ENCODE results near the gene CYBA.

DNA sequence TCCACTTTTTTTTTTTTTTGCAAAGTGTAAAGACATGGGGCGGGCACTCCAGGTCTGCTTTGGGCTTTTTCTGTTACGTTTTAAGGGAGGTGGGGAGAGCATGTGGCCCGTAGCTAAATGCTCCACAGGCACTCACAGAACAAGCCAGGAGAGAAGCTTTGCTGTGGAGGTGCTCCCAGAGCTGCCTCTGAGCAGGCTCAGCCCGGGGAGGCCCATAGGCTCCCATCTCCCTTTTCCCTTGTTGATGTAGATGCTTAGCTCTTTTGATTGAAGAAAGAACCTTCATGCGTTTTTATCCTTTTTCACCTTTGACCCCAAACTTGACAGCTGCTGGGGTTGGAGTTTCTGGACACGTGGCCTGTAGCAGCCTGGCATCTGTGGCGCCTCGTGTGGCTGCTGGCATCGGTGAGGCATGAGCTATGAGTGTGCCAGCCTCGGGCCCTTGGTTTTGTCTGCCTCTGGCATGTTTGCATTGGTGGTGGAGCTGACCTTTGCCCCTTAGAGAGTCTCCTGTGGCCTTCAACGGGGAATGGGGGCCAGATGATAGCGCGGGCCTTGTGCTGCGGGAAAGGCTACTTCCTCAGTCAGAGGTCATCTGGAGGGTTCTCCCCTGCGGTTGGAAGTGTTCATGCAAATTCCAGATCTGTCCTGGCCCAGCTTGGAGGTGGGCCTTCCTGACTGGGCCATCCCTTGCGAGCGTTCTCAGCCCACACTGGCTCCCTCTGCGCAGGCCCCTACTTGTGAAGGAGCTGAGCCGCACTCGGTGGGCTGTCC is 32.5 kb downstream of the CYBA start:
- TF ChIP-seq, protein P1, sequence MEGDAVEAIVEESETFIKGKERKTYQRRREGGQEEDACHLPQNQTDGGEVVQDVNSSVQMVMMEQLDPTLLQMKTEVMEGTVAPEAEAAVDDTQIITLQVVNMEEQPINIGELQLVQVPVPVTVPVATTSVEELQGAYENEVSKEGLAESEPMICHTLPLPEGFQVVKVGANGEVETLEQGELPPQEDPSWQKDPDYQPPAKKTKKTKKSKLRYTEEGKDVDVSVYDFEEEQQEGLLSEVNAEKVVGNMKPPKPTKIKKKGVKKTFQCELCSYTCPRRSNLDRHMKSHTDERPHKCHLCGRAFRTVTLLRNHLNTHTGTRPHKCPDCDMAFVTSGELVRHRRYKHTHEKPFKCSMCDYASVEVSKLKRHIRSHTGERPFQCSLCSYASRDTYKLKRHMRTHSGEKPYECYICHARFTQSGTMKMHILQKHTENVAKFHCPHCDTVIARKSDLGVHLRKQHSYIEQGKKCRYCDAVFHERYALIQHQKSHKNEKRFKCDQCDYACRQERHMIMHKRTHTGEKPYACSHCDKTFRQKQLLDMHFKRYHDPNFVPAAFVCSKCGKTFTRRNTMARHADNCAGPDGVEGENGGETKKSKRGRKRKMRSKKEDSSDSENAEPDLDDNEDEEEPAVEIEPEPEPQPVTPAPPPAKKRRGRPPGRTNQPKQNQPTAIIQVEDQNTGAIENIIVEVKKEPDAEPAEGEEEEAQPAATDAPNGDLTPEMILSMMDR (IDR thresholded peaks at IDR 0.05), result no peak
- TF ChIP-seq POLR2A (IDR thresholded peaks at IDR 0.05), result no peak

All from body of pancreas (tissue), 4 donors.